Loucy (cell line): ENCODE results near the gene LPP.

Source experiments
- H2AFZ ChIP-seq: fragments of 200-600 bp; sonication (generic); 2 replicates; pipeline ENCODE4 v1.6.0; 2016; ENCODE audit warnings: antibody characterized with exemption, mild to moderate bottlenecking, low read length, moderate library complexity
- H3F3A ChIP-seq: fragments of 200-600 bp; 2 replicates; pipeline ENCODE4 v1.6.0; 2016; ENCODE audit warnings: antibody characterized with exemption, low read depth, mild to moderate bottlenecking
- H3K27me3 ChIP-seq: fragments of 200-600 bp; sonication (generic); 2 replicates; pipeline ENCODE4 v1.6.1; 2014; ENCODE audit warnings: low read length, mild to moderate bottlenecking; ENCODE audit not compliant: insufficient read depth, poor library complexity, severe bottlenecking
- H3K36me3 ChIP-seq: fragments of 200-600 bp; sonication (generic); 2 replicates; pipeline ENCODE4 v1.6.1; 2016; ENCODE audit warnings: low read length; ENCODE audit not compliant: insufficient read depth
- H3K4me1 ChIP-seq: fragments of 200-600 bp; sonication (generic); 2 replicates; pipeline ENCODE4 v1.5.1; 2014; ENCODE audit warnings: low read length, mild to moderate bottlenecking; ENCODE audit not compliant: insufficient read depth, poor library complexity, severe bottlenecking
- H3K4me2 ChIP-seq: fragments of 200-600 bp; sonication (generic); 2 replicates; pipeline ENCODE4 v1.6.0; 2014; ENCODE audit warnings: antibody characterized with exemption, low read length, low read depth, mild to moderate bottlenecking; ENCODE audit not compliant: poor library complexity, severe bottlenecking
- H3K4me3 ChIP-seq: fragments of 200-600 bp; sonication (generic); 2 replicates; pipeline ENCODE4 v1.5.1; 2014; ENCODE audit warnings: low read length, mild to moderate bottlenecking, mixed read lengths; ENCODE audit not compliant: poor library complexity, severe bottlenecking
- H3K79me2 ChIP-seq: fragments of 200-600 bp; sonication (generic); 2 replicates; pipeline ENCODE4 v1.6.1; 2014; ENCODE audit warnings: low read length; ENCODE audit not compliant: insufficient read depth
- H3K9ac ChIP-seq: fragments of 200-600 bp; sonication (generic); 2 replicates; pipeline ENCODE4 v1.6.0; 2014; ENCODE audit warnings: mild to moderate bottlenecking, low read depth, low read length, moderate library complexity; ENCODE audit not compliant: poor library complexity, severe bottlenecking
- H3K9me2 ChIP-seq: fragments of 200-600 bp; sonication (generic); replicated peaks from 2 replicates; pipeline ENCODE4 v1.6.1; 2016; ENCODE audit warnings: low read depth, low read length, mixed read lengths
- H3K9me3 ChIP-seq: fragments of 200-600 bp; sonication (generic); 2 replicates; pipeline ENCODE4 v1.6.1; 2014; ENCODE audit warnings: mild to moderate bottlenecking, antibody characterized with exemption, low read length, low read depth; ENCODE audit not compliant: insufficient read depth
- H4K20me1 ChIP-seq: fragments of 200-600 bp; sonication (generic); 2 replicates; pipeline ENCODE4 v1.6.0; 2014; ENCODE audit warnings: antibody characterized with exemption, low read length, mild to moderate bottlenecking; ENCODE audit not compliant: insufficient read depth, poor library complexity, severe bottlenecking
- EZH2phosphoT487 ChIP-seq: fragments of 200-600 bp; IDR thresholded peaks from 2 replicates; pipeline ENCODE4 v1.6.1; 2018; ENCODE audit warnings: antibody characterized with exemption, mild to moderate bottlenecking, moderate library complexity, borderline replicate concordance
- TF ChIP-seq, protein P1 (sequence below): fragments of 200-600 bp; sonication (generic); conservative IDR thresholded peaks from 2 replicates; pipeline ENCODE4 v1.5.1; 2014; ENCODE audit warnings: mild to moderate bottlenecking, antibody characterized with exemption, low read length

LPP gene

DNA sequence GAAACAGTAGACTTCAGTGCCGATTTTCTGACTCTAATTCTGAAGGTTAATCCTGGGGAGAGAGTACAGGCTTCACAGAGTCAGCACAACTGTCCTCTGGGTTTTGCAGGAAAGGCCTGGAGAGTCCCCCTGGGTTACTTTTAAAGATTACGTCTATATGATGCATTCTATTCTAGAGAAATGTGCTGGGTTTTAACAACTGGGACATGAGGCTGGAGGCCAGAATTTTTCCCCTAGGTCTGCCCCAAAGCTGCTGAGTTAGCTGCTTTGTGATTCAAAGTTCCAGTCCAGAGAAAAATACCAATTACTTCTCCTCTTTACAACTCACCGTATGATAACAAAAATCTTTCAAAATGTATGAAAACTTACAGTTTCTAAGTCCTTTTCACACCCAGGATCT lies 777.1 kb downstream of the LPP start:
- no peak overlapping the region for H3K4me2 ChIP-seq
- H3K79me2 ChIP-seq = no peaks in the 10 kb centered on the region
- peaks cover 8% of the 10 kb centered on the region for H3K4me1 ChIP-seq
- H3K9ac ChIP-seq = no peak overlapping the region
- TF ChIP-seq, protein P1, sequence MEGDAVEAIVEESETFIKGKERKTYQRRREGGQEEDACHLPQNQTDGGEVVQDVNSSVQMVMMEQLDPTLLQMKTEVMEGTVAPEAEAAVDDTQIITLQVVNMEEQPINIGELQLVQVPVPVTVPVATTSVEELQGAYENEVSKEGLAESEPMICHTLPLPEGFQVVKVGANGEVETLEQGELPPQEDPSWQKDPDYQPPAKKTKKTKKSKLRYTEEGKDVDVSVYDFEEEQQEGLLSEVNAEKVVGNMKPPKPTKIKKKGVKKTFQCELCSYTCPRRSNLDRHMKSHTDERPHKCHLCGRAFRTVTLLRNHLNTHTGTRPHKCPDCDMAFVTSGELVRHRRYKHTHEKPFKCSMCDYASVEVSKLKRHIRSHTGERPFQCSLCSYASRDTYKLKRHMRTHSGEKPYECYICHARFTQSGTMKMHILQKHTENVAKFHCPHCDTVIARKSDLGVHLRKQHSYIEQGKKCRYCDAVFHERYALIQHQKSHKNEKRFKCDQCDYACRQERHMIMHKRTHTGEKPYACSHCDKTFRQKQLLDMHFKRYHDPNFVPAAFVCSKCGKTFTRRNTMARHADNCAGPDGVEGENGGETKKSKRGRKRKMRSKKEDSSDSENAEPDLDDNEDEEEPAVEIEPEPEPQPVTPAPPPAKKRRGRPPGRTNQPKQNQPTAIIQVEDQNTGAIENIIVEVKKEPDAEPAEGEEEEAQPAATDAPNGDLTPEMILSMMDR = no peak
- no peak for TF ChIP-seq EZH2phosphoT487
- H3K36me3 ChIP-seq = no peaks in the 10 kb centered on the region
- no peaks in the 10 kb centered on the region for H3K9me2 ChIP-seq
- H4K20me1 ChIP-seq = no peaks in the 10 kb centered on the region
- H2AFZ ChIP-seq = no peak overlapping the region
- H3K4me3 ChIP-seq = no peak overlapping the region
- no peaks in the 10 kb centered on the region for H3K9me3 ChIP-seq
- H3F3A ChIP-seq = no peaks in the 10 kb centered on the region
- H3K27me3 ChIP-seq = no peaks in the 10 kb centered on the region

DNA sequence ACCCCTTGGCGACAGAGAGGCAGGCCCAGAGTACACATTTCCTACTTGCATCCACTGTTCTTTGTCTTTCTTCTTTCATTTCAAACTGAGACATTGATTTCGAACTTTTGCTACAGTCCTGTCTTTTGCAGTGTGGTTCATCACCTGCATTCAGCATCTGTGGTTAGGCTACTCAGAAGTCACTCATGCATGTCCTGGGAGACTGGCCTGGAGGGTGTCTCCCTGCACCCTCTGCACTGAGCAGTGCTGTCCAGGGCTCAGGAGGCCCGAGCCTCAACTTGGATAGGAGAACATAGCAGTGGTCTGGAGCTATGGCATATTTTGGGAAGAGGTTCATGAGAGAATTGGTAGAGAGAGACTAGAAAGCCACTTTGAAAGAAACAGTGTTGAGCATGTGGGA lies 777.6 kb downstream of the LPP start:
- Histone ChIP-seq H3K4me1 (peaks cover 8% of the 10 kb centered on the region), H3K9me2 (no peaks in the 10 kb centered on the region), H3K4me3 (no peak overlapping the region), H3F3A (no peaks in the 10 kb centered on the region), H2AFZ (no peak overlapping the region), H3K9me3 (no peaks in the 10 kb centered on the region), H3K27me3 (no peaks in the 10 kb centered on the region), H3K79me2 (no peaks in the 10 kb centered on the region), H3K4me2 (no peak overlapping the region), H3K9ac (no peak overlapping the region), H4K20me1 (no peaks in the 10 kb centered on the region), H3K36me3 (no peaks in the 10 kb centered on the region)
- TF ChIP-seq, protein P1 = no peak
- no peak for TF ChIP-seq EZH2phosphoT487

DNA sequence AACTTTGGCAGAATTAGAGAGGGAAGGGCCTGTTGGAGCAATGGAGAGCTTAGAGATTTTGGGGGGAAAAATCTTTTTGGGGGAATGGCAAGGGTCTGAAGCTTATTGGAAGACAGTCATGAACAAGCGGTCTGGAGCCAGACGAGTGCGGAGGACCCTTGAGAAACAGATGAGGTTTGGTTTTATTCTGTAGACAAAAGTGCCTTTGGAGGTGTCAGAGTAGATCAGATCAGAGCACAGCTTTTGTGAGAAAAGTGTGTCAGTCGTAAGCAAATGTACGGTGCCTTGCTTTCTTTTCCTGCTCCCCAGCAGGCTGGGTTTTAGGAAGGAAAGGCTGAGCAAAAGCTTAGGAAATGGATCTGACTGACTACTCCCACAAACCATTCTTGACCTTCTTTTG lies 781.0 kb downstream of the LPP start:
- Histone ChIP-seq H3K4me1 (peaks cover 8% of the 10 kb centered on the region), H3K9me3 (no peaks in the 10 kb centered on the region), H3K27me3 (no peaks in the 10 kb centered on the region), H3K4me3 (no peak overlapping the region), H3K4me2 (no peak overlapping the region), H3K9ac (no peak overlapping the region), H3K36me3 (no peaks in the 10 kb centered on the region), H4K20me1 (no peaks in the 10 kb centered on the region), H2AFZ (no peak overlapping the region), H3F3A (no peaks in the 10 kb centered on the region), H3K9me2 (no peaks in the 10 kb centered on the region), H3K79me2 (no peaks in the 10 kb centered on the region)
- TF ChIP-seq, protein P1 = no peak
- TF ChIP-seq EZH2phosphoT487 = no peak
